ENCODE data around the gene TOMM70. TPM values are rescaled to one million over a fixed set of nuclear protein-coding genes. Genes with fewer than 3 reads are reported as not detected.

The TOMM70 gene
- total RNA-seq, 4 donors from 2014 or later: 55.3 to 61.5 (median 59.9) TPM

- no peaks in the 10 kb centered on the region for H3K4me1 ChIP-seq
- H3K27me3 ChIP-seq: no peaks in the 10 kb centered on the region
- peaks cover 0 to 98% of the 10 kb centered on the region in 2 donors for H3K36me3 ChIP-seq
- H3K9me3 ChIP-seq: peaks cover 0 to 6% (median 0%) of the 10 kb centered on the region in 3 donors
- no peak overlapping the region for H3K4me3 ChIP-seq
- no peak for TF ChIP-seq CTCF (IDR thresholded peaks at IDR 0.05)
- no peak for TF ChIP-seq EP300 (IDR thresholded peaks at IDR 0.05)
- TF ChIP-seq POLR2A (IDR thresholded peaks at IDR 0.05): no peak
- TF ChIP-seq POLR2AphosphoS5 (IDR thresholded peaks at IDR 0.05): no peak
- no peak overlapping the region for H3K27ac ChIP-seq
- WGBS, 2 donors (ENCODE audit: low coverage in 1 of 2): 91 to 93% methylated on average over 4 of the region's 4 CpGs
- no peak for ATAC-seq
Measured at GRCh38 chr3:100360757-100361496, 40.0 kb downstream of the TOMM70 start.

GRCh38 chr3:100359035-100359434 lies 41.9 kb downstream of the TOMM70 start:
- Histone ChIP-seq H3K27ac (no peak overlapping the region), H3K4me3 (no peak overlapping the region), H3K9me3 (peaks cover 0 to 6% (median 0%) of the 10 kb centered on the region in 3 donors), H3K27me3 (no peaks in the 10 kb centered on the region), H3K4me1 (no peaks in the 10 kb centered on the region), H3K36me3 (peaks cover 0 to 98% of the 10 kb centered on the region in 2 donors)
- ATAC-seq: no peak
- 94 to 100% methylated on average over 3 of the region's 3 CpGs for WGBS, 2 donors (ENCODE audit: low coverage in 1 of 2)
- TF ChIP-seq CTCF (IDR thresholded peaks at IDR 0.05): no peak
- no peak for TF ChIP-seq POLR2AphosphoS5 (IDR thresholded peaks at IDR 0.05)
- no peak for TF ChIP-seq POLR2A (IDR thresholded peaks at IDR 0.05)
- no peak for TF ChIP-seq EP300 (IDR thresholded peaks at IDR 0.05)

- Histone ChIP-seq H3K4me1 (no peaks in the 10 kb centered on the region), H3K27ac (no peak overlapping the region), H3K9me3 (peaks cover 0 to 6% (median 0%) of the 10 kb centered on the region in 3 donors), H3K36me3 (peaks cover 0 to 98% of the 10 kb centered on the region in 2 donors), H3K4me3 (no peak overlapping the region), H3K27me3 (no peaks in the 10 kb centered on the region)
- ATAC-seq: no peak
- no peak for TF ChIP-seq EP300 (IDR thresholded peaks at IDR 0.05)
- no peak for TF ChIP-seq POLR2AphosphoS5 (IDR thresholded peaks at IDR 0.05)
- TF ChIP-seq POLR2A (IDR thresholded peaks at IDR 0.05): no peak
- 83 to 100% methylated on average over 1 to 2 of the region's 2 CpGs for WGBS, 2 donors (ENCODE audit: low coverage in 1 of 2)
Measured at GRCh38 chr3:100358413-100358812, 42.5 kb downstream of the TOMM70 start.

- 94% methylated on average over 3 of the region's 3 CpGs; no CpG with 5 or more reads in 1 of the 2 donors for WGBS, 2 donors (ENCODE audit: low coverage in 1 of 2)
Measured at GRCh38 chr3:100354850-100355249, 46.0 kb downstream of the TOMM70 start.

More at GRCh38 chr3:100354850-100355249, 46.0 kb downstream of the TOMM70 start:
- TF ChIP-seq CTCF (IDR thresholded peaks at IDR 0.05) (no peak), EP300 (IDR thresholded peaks at IDR 0.05) (no peak)
- ATAC-seq: no peak
- Histone ChIP-seq H3K4me1 (no peaks in the 10 kb centered on the region), H3K27me3 (no peaks in the 10 kb centered on the region), H3K9me3 (no peaks in the 10 kb centered on the region), H3K27ac (no peak overlapping the region), H3K36me3 (peaks cover 3 to 92% of the 10 kb centered on the region in 2 donors), H3K4me3 (no peak overlapping the region)
